HCT116 (cell line): ENCODE results near the gene CA12.

Source experiments
- CEBPB ChIP-seq: IDR thresholded peaks from 2 replicates; pipeline ENCODE4 v1.6.1; 2012; ENCODE audit warnings: low read depth
- EZH2 ChIP-seq: fragments of 200-600 bp; sonication (generic); IDR thresholded peaks from 2 replicates; pipeline ENCODE4 v1.6.1; 2017; ENCODE audit warnings: antibody characterized with exemption, mixed run types
- EZH2phosphoT487 ChIP-seq: fragments of 200-600 bp; IDR thresholded peaks from 2 replicates; pipeline ENCODE4 v1.6.1; 2018; ENCODE audit warnings: antibody characterized with exemption, borderline replicate concordance
- POLR2A ChIP-seq: IDR thresholded peaks from 2 replicates; pipeline ENCODE4 v1.7.0; 2011; ENCODE audit warnings: borderline replicate concordance; ENCODE audit not compliant: insufficient read depth, insufficient read length; ENCODE audit errors: extremely low read depth
- POLR2AphosphoS5 ChIP-seq: IDR thresholded peaks from 2 replicates; pipeline ENCODE4 v1.6.1; 2011; ENCODE audit warnings: mild to moderate bottlenecking, low read depth, low read length, moderate library complexity
- SP1 ChIP-seq: IDR thresholded peaks from 2 replicates; pipeline ENCODE4 v1.6.1; 2012; ENCODE audit warnings: low read depth
- TCF7L2 ChIP-seq: IDR thresholded peaks from 2 replicates; pipeline ENCODE4 v1.7.0; 2011; ENCODE audit warnings: borderline replicate concordance, inconsistent platforms; ENCODE audit not compliant: insufficient read depth, insufficient read length; ENCODE audit errors: extremely low read depth
- YY1 ChIP-seq: IDR thresholded peaks from 2 replicates; pipeline ENCODE4 v1.6.1; 2011; ENCODE audit warnings: low read length, low read depth, moderate library complexity, mild to moderate bottlenecking; ENCODE audit not compliant: insufficient replicate concordance; ENCODE audit errors: extremely low read depth
- ZNF274 ChIP-seq: fragments of 200-500 bp; sonication (Bioruptor generic); IDR thresholded peaks from 2 replicates; pipeline ENCODE4 v1.6.1; 2014; ENCODE audit warnings: mild to moderate bottlenecking, low read depth, low read length, inconsistent platforms
- TF ChIP-seq, protein P1 (sequence below), 3 experiments: fragments of 200-600 bp in 1 of 3; sonication (generic) in 1 of 3; IDR thresholded peaks in 2 of 3; conservative IDR thresholded peaks in 1 of 3; 2 replicates each; pipeline ENCODE4 v1.5.1; 2012 to 2017; ENCODE audit warnings: low read depth in 2 of 3, low read length in 2 of 3, antibody characterized with exemption in 1 of 3, borderline replicate concordance in 1 of 3, control low read depth in 1 of 3, mild to moderate bottlenecking in 1 of 3, mixed read lengths in 1 of 3, mixed run types in 1 of 3, moderate library complexity in 1 of 3; ENCODE audit not compliant: insufficient read depth in 1 of 3
- TF ChIP-seq, protein P2 (sequence below): IDR thresholded peaks from 2 replicates; pipeline ENCODE4 v1.6.1; 2011; ENCODE audit warnings: mild to moderate bottlenecking, low read length, moderate library complexity; ENCODE audit not compliant: insufficient replicate concordance; ENCODE audit errors: extremely low read depth
- TF ChIP-seq, protein P3 (sequence below): IDR thresholded peaks from 2 replicates; pipeline ENCODE4 v1.6.1; 2012; ENCODE audit warnings: low read depth
- TF ChIP-seq, protein P4 (sequence below): IDR thresholded peaks from 2 replicates; pipeline ENCODE4 v1.6.1; 2012
- TF ChIP-seq, protein P5 (sequence below): IDR thresholded peaks from 2 replicates; pipeline ENCODE4 v1.6.1; 2012

DNA sequence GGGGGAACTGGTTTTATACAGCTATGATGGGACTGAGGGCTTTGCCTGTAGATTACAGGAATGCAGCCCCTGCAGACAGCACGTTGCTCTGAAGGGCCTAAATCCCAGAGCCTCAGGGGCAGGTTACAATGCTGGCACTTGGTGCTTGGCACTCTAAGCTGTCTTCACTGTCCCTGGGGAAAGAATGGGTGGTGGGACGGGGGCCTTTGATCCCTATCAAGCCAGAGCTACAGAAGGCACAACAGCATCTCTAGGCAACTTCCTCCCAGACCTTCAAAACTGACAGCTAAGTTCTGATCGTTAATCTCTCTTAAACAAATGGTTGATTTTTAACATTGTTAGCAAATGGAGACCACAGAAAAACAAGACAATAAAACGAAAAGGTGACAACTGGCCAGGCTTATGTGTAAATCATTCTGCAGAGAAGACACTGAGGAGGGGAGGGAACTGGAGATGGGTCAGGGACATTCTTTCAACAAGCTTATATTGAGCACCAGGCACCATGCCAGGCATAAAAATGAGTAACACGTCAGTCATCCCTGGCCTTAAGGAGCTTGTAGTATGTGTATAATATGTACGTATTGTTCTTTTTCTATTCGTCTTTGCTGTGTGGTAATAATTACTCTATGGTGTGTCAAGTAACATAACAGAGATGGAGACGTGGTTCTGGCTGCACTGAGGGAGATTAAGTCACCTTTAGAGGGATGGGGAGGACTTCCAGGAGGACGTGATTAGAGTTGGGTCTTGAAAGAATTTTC is 49.1 kb downstream of the CA12 start:
- TF ChIP-seq, protein P1, sequence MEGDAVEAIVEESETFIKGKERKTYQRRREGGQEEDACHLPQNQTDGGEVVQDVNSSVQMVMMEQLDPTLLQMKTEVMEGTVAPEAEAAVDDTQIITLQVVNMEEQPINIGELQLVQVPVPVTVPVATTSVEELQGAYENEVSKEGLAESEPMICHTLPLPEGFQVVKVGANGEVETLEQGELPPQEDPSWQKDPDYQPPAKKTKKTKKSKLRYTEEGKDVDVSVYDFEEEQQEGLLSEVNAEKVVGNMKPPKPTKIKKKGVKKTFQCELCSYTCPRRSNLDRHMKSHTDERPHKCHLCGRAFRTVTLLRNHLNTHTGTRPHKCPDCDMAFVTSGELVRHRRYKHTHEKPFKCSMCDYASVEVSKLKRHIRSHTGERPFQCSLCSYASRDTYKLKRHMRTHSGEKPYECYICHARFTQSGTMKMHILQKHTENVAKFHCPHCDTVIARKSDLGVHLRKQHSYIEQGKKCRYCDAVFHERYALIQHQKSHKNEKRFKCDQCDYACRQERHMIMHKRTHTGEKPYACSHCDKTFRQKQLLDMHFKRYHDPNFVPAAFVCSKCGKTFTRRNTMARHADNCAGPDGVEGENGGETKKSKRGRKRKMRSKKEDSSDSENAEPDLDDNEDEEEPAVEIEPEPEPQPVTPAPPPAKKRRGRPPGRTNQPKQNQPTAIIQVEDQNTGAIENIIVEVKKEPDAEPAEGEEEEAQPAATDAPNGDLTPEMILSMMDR (IDR thresholded peaks at IDR 0.05 in 2 of 3, conservative IDR thresholded peaks at IDR 0.05 in 1 of 3; ENCODE audit: borderline replicate concordance in 1 of 3, insufficient read depth in 1 of 3, low read depth in 2 of 3, low read length in 2 of 3): no peak
- TF ChIP-seq POLR2A (no peak), CEBPB (no peak), TCF7L2 (no peak), SP1 (no peak), EZH2 (no peak), EZH2phosphoT487 (no peak), POLR2AphosphoS5 (no peak), ZNF274 (no peak), YY1 (no peak)
- TF ChIP-seq, protein P2, sequence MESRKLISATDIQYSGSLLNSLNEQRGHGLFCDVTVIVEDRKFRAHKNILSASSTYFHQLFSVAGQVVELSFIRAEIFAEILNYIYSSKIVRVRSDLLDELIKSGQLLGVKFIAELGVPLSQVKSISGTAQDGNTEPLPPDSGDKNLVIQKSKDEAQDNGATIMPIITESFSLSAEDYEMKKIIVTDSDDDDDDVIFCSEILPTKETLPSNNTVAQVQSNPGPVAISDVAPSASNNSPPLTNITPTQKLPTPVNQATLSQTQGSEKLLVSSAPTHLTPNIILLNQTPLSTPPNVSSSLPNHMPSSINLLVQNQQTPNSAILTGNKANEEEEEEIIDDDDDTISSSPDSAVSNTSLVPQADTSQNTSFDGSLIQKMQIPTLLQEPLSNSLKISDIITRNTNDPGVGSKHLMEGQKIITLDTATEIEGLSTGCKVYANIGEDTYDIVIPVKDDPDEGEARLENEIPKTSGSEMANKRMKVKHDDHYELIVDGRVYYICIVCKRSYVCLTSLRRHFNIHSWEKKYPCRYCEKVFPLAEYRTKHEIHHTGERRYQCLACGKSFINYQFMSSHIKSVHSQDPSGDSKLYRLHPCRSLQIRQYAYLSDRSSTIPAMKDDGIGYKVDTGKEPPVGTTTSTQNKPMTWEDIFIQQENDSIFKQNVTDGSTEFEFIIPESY: no peak
- TF ChIP-seq, protein P3, sequence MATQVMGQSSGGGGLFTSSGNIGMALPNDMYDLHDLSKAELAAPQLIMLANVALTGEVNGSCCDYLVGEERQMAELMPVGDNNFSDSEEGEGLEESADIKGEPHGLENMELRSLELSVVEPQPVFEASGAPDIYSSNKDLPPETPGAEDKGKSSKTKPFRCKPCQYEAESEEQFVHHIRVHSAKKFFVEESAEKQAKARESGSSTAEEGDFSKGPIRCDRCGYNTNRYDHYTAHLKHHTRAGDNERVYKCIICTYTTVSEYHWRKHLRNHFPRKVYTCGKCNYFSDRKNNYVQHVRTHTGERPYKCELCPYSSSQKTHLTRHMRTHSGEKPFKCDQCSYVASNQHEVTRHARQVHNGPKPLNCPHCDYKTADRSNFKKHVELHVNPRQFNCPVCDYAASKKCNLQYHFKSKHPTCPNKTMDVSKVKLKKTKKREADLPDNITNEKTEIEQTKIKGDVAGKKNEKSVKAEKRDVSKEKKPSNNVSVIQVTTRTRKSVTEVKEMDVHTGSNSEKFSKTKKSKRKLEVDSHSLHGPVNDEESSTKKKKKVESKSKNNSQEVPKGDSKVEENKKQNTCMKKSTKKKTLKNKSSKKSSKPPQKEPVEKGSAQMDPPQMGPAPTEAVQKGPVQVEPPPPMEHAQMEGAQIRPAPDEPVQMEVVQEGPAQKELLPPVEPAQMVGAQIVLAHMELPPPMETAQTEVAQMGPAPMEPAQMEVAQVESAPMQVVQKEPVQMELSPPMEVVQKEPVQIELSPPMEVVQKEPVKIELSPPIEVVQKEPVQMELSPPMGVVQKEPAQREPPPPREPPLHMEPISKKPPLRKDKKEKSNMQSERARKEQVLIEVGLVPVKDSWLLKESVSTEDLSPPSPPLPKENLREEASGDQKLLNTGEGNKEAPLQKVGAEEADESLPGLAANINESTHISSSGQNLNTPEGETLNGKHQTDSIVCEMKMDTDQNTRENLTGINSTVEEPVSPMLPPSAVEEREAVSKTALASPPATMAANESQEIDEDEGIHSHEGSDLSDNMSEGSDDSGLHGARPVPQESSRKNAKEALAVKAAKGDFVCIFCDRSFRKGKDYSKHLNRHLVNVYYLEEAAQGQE: no peak
- TF ChIP-seq, protein P4, sequence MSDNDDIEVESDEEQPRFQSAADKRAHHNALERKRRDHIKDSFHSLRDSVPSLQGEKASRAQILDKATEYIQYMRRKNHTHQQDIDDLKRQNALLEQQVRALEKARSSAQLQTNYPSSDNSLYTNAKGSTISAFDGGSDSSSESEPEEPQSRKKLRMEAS: no peak
- TF ChIP-seq, protein P5, sequence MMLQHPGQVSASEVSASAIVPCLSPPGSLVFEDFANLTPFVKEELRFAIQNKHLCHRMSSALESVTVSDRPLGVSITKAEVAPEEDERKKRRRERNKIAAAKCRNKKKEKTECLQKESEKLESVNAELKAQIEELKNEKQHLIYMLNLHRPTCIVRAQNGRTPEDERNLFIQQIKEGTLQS: no peak
